ENCODE data around the gene DSPP. TPM values are rescaled to one million over a fixed set of nuclear protein-coding genes. Genes with fewer than 3 reads are reported as not detected.

Gene DSPP
- total RNA-seq, 1 experiment from 2014 or later, result not detected

DNA sequence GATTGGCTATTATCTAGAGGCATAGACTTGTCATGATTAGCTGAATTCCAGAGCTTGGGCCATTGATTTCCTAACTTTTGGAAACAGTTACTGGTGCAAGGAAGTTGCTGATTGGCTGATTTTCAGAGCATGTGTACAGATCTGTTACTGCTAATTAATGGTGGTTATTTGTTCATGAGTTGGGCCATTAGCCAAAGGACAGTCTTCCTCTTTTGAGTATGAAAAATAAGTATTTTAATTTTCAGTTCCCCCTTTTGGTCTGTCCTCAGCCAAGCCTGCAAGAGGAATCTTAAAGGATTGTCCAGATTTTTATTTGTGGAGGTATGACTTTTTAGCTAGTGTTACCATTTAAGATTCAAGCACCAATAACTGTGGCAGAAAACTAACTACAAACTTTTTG is 7.0 kb upstream of the DSPP start:
- Histone ChIP-seq H3K9me3 (ENCODE audit: control insufficient read depth, insufficient read depth, low read depth, low read length) (no peaks in the 10 kb centered on the region), H3K4me3 (ENCODE audit: low read depth in 2 of 2, low read length in 2 of 2) (no peak overlapping the region), H3K27ac (ENCODE audit: low read length) (no peak overlapping the region), H3K4me1 (ENCODE audit: control insufficient read depth, insufficient read depth, low read length) (no peaks in the 10 kb centered on the region), H3K27me3 (ENCODE audit: control insufficient read depth, insufficient read depth, low read length) (no peaks in the 10 kb centered on the region), H3K36me3 (ENCODE audit: control insufficient read depth, insufficient read depth, low read length) (no peaks in the 10 kb centered on the region)
- BruUV-seq (replicated peaks), result no TSS peak
- ChIA-PET POLR2A (no interaction called here), CTCF (no interaction called here)
- TF ChIP-seq POLR2AphosphoS5 (IDR thresholded peaks at IDR 0.05; ENCODE audit: low read depth, low read length), result no peak
- TF ChIP-seq, protein P1, sequence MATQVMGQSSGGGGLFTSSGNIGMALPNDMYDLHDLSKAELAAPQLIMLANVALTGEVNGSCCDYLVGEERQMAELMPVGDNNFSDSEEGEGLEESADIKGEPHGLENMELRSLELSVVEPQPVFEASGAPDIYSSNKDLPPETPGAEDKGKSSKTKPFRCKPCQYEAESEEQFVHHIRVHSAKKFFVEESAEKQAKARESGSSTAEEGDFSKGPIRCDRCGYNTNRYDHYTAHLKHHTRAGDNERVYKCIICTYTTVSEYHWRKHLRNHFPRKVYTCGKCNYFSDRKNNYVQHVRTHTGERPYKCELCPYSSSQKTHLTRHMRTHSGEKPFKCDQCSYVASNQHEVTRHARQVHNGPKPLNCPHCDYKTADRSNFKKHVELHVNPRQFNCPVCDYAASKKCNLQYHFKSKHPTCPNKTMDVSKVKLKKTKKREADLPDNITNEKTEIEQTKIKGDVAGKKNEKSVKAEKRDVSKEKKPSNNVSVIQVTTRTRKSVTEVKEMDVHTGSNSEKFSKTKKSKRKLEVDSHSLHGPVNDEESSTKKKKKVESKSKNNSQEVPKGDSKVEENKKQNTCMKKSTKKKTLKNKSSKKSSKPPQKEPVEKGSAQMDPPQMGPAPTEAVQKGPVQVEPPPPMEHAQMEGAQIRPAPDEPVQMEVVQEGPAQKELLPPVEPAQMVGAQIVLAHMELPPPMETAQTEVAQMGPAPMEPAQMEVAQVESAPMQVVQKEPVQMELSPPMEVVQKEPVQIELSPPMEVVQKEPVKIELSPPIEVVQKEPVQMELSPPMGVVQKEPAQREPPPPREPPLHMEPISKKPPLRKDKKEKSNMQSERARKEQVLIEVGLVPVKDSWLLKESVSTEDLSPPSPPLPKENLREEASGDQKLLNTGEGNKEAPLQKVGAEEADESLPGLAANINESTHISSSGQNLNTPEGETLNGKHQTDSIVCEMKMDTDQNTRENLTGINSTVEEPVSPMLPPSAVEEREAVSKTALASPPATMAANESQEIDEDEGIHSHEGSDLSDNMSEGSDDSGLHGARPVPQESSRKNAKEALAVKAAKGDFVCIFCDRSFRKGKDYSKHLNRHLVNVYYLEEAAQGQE (IDR thresholded peaks at IDR 0.05; ENCODE audit: insufficient read depth in 1 of 2, low read depth in 2 of 2, low read length in 1 of 2), result no peak
- TF ChIP-seq TCF7L2 (IDR thresholded peaks at IDR 0.05; ENCODE audit: low read depth, low read length), result no peak
- ATAC-seq (no peak), DNase-seq (ENCODE audit: low read depth, low spot score) (no peak)
- intact Hi-C loops (cut with micrococcal nuclease; ENCODE audit: unreplicated experiment) (no loop called here), in situ Hi-C loops (cut with HindIII; ENCODE audit: low pct_unique_long_range_greater_than_20kb, low sequenced_read_pairs) (no loop called here)

DNA sequence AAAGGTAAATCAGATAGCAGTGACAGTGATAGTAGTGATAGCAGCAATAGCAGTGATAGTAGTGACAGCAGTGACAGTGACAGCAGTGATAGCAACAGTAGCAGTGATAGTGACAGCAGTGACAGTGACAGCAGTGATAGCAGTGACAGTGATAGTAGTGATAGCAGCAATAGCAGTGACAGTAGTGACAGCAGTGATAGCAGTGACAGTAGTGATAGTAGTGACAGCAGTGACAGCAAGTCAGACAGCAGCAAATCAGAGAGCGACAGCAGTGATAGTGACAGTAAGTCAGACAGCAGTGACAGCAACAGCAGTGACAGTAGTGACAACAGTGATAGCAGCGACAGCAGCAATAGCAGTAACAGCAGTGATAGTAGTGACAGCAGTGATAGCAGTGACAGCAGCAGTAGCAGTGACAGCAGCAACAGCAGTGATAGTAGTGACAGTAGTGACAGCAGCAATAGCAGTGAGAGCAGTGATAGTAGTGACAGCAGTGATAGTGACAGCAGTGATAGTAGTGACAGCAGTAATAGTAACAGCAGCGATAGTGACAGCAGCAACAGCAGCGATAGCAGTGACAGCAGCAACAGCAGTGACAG is 6.1 kb downstream of the DSPP start:
- BruUV-seq (replicated peaks), result no TSS peak
- no peak for ATAC-seq
- POLR2A ChIA-PET, result no interaction called here
- TF ChIP-seq POLR2AphosphoS5 (IDR thresholded peaks at IDR 0.05; ENCODE audit: low read depth, low read length) (no peak), SIN3A (IDR thresholded peaks at IDR 0.05; ENCODE audit: borderline replicate concordance, insufficient read depth, low read depth, low read length) (no peak), TCF7L2 (IDR thresholded peaks at IDR 0.05; ENCODE audit: low read depth, low read length) (no peak)
- TF ChIP-seq, protein P1 (IDR thresholded peaks at IDR 0.05; ENCODE audit: insufficient read depth in 1 of 2, low read depth in 2 of 2, low read length in 1 of 2), result no peak
- TF ChIP-seq, protein P2, sequence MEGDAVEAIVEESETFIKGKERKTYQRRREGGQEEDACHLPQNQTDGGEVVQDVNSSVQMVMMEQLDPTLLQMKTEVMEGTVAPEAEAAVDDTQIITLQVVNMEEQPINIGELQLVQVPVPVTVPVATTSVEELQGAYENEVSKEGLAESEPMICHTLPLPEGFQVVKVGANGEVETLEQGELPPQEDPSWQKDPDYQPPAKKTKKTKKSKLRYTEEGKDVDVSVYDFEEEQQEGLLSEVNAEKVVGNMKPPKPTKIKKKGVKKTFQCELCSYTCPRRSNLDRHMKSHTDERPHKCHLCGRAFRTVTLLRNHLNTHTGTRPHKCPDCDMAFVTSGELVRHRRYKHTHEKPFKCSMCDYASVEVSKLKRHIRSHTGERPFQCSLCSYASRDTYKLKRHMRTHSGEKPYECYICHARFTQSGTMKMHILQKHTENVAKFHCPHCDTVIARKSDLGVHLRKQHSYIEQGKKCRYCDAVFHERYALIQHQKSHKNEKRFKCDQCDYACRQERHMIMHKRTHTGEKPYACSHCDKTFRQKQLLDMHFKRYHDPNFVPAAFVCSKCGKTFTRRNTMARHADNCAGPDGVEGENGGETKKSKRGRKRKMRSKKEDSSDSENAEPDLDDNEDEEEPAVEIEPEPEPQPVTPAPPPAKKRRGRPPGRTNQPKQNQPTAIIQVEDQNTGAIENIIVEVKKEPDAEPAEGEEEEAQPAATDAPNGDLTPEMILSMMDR (IDR thresholded peaks at IDR 0.05), result no peak
- no peak for DNase-seq (ENCODE audit: low read depth, low spot score)
- H3K4me1 ChIP-seq (ENCODE audit: control insufficient read depth, insufficient read depth, low read length), result no peaks in the 10 kb centered on the region
- CTCF ChIA-PET, result no interaction called here
- H3K27me3 ChIP-seq (ENCODE audit: control insufficient read depth, insufficient read depth, low read length), result no peaks in the 10 kb centered on the region; the same call in 1 of the 2 replicates
- in situ Hi-C loops (cut with HindIII; ENCODE audit: low pct_unique_long_range_greater_than_20kb, low sequenced_read_pairs) (no loop called here), intact Hi-C loops (cut with micrococcal nuclease; ENCODE audit: unreplicated experiment) (no loop called here)
- no peak overlapping the region for H3K4me3 ChIP-seq (ENCODE audit: low read depth in 2 of 2, low read length in 2 of 2)
- H3K36me3 ChIP-seq (ENCODE audit: control insufficient read depth, insufficient read depth, low read length), result no peaks in the 10 kb centered on the region
- no peak overlapping the region for H3K27ac ChIP-seq (ENCODE audit: low read length)
- H3K9me3 ChIP-seq (ENCODE audit: control insufficient read depth, insufficient read depth, low read depth, low read length), result no peaks in the 10 kb centered on the region
